GM23338 (cell line): ENCODE data around the gene PHACTR1. TPM values are rescaled to one million over a fixed set of nuclear protein-coding genes. Genes with fewer than 3 reads are reported as not detected.

Source experiments
- ATAC-seq: fragments of 200-7000 bp; cut with Tn5 transposase; 3 replicates; pipeline ENCODE4 v1.9.1; 2020
- DNase-seq: peaks from one replicate; pipeline ENCODE4 v3.0.0-alpha.2; 2015; ENCODE audit warnings: low spot score
- H2AFZ ChIP-seq: fragments of 200-600 bp; sonication (generic); 2 replicates; pipeline ENCODE4 v1.8.0; 2016; ENCODE audit warnings: antibody characterized with exemption, mild to moderate bottlenecking, moderate library complexity
- H3F3A ChIP-seq: fragments of 200-600 bp; sonication (generic); replicated peaks from 2 replicates; pipeline ENCODE4 v1.8.0; 2017; ENCODE audit warnings: antibody characterized with exemption, mixed run types, low read depth
- H3K27ac ChIP-seq: fragments of 200-600 bp; sonication (generic); 2 replicates; pipeline ENCODE4 v1.6.1; 2016; ENCODE audit warnings: low read depth
- H3K27me3 ChIP-seq: fragments of 200-600 bp; sonication (generic); 2 replicates; pipeline ENCODE4 v1.8.0; 2016; ENCODE audit warnings: mild to moderate bottlenecking, mixed run types, moderate library complexity; ENCODE audit not compliant: insufficient read depth
- H3K36me3 ChIP-seq: fragments of 200-600 bp; sonication (generic); 2 replicates; pipeline ENCODE4 v1.8.0; 2016; ENCODE audit warnings: mild to moderate bottlenecking; ENCODE audit not compliant: insufficient read depth
- H3K4me1 ChIP-seq: fragments of 200-600 bp; sonication (generic); 2 replicates; pipeline ENCODE4 v1.8.0; 2016; ENCODE audit warnings: mild to moderate bottlenecking, moderate library complexity; ENCODE audit not compliant: insufficient read depth
- H3K4me2 ChIP-seq: fragments of 200-600 bp; sonication (generic); 2 replicates; pipeline ENCODE4 v1.7.1; 2017; ENCODE audit warnings: mixed run types
- H3K4me3 ChIP-seq: fragments of 200-600 bp; sonication (generic); 2 replicates; pipeline ENCODE4 v1.6.1; 2016; ENCODE audit warnings: mixed run types
- H3K79me2 ChIP-seq: fragments of 200-600 bp; sonication (generic); replicated peaks from 2 replicates; pipeline ENCODE4 v1.8.0; 2017; ENCODE audit warnings: mild to moderate bottlenecking; ENCODE audit not compliant: insufficient read depth
- H3K9me2 ChIP-seq: fragments of 200-600 bp; sonication (generic); 2 replicates; pipeline ENCODE4 v1.8.0; 2017; ENCODE audit not compliant: insufficient read depth
- H4K20me1 ChIP-seq: fragments of 200-600 bp; sonication (generic); replicated peaks from 2 replicates; pipeline ENCODE4 v1.8.0; 2017; ENCODE audit warnings: mild to moderate bottlenecking; ENCODE audit not compliant: insufficient read depth
- H3K27ac Mint-ChIP-seq: 2 replicates; pipeline ENCODE4 v1.8.0; 2020; ENCODE audit warnings: inconsistent platforms, mild to moderate bottlenecking, moderate library complexity, mixed read lengths
- H3K27me3 Mint-ChIP-seq: 3 replicates; pipeline ENCODE4 v1.8.0; 2022; ENCODE audit warnings: low read depth, mild to moderate bottlenecking, moderate library complexity, mixed read lengths, inconsistent platforms; ENCODE audit not compliant: insufficient read depth, poor library complexity
- H3K36me3 Mint-ChIP-seq: 3 replicates; pipeline ENCODE4 v1.8.0; 2021; ENCODE audit warnings: low read depth, mild to moderate bottlenecking, inconsistent platforms, moderate library complexity, mixed read lengths
- H3K4me1 Mint-ChIP-seq: 3 replicates; pipeline ENCODE4 v1.8.0; 2020; ENCODE audit warnings: mild to moderate bottlenecking, inconsistent platforms, mixed read lengths
- H3K4me3 Mint-ChIP-seq: 3 replicates; pipeline ENCODE4 v1.8.0; 2021; ENCODE audit warnings: moderate library complexity, mild to moderate bottlenecking, inconsistent platforms, mixed read lengths
- H3K9me3 Mint-ChIP-seq: 3 replicates; pipeline ENCODE4 v1.8.0; 2020; ENCODE audit warnings: moderate library complexity, mild to moderate bottlenecking, inconsistent platforms, mixed read lengths
- CREB1 ChIP-seq: fragments of 250-450 bp; sonication (Bioruptor Pico); IDR thresholded peaks from 2 replicates; pipeline ENCODE4 v1.5.0; 2020; ENCODE audit warnings: low read depth, mild to moderate bottlenecking, moderate library complexity
- EZH2 ChIP-seq: fragments of 200-600 bp; sonication (generic); IDR thresholded peaks from one replicate; pipeline ENCODE4 v1.8.0; 2017; ENCODE audit warnings: antibody characterized with exemption, mild to moderate bottlenecking, low read depth; ENCODE audit not compliant: unreplicated experiment
- JUNB ChIP-seq: IDR thresholded peaks from one replicate; pipeline ENCODE4 v1.6.1; 2016; ENCODE audit warnings: antibody characterized with exemption; ENCODE audit not compliant: unreplicated experiment
- NANOG ChIP-seq: IDR thresholded peaks from 2 replicates; pipeline ENCODE4 v1.6.1; 2016; ENCODE audit warnings: antibody characterized with exemption, borderline replicate concordance
- POLR2AphosphoS5 ChIP-seq: IDR thresholded peaks from 2 replicates; pipeline ENCODE4 v1.6.1; 2016; ENCODE audit warnings: antibody characterized with exemption, low read depth
- STAT1 ChIP-seq: IDR thresholded peaks from one replicate; pipeline ENCODE4 v1.6.1; 2016; ENCODE audit warnings: antibody characterized with exemption; ENCODE audit not compliant: unreplicated experiment
- ZNF114 ChIP-seq: fragments of 250-450 bp; sonication (Bioruptor Pico); IDR thresholded peaks from 2 replicates; pipeline ENCODE4 v1.5.0; 2020; ENCODE audit warnings: mild to moderate bottlenecking, moderate library complexity
- ZNF331 ChIP-seq: fragments of 250-450 bp; sonication (Bioruptor Pico); IDR thresholded peaks from 2 replicates; pipeline ENCODE4 v1.5.0; 2020; ENCODE audit warnings: low read depth, mild to moderate bottlenecking, moderate library complexity
- polyA plus RNA-seq: library from polyadenylated mRNA; unstranded; fragments of >200 nt; fragmentation: Nextera tagmentation; extraction: Ambion mirVana; gene quantifications from 2 replicates; pipeline ENCODE4 v1.2.1, GENCODE V29; 2016
- total RNA-seq: library from RNA; depleted of rRNA; stranded (reverse); fragments of >200 nt; shearing (Covaris generic); gene quantifications from 2 replicates; pipeline ENCODE4 v1.2.3, GENCODE V29; 2014
- TF ChIP-seq, protein P1 (sequence below): IDR thresholded peaks from one replicate; pipeline ENCODE4 v1.6.1; 2018; ENCODE audit warnings: antibody characterized with exemption; ENCODE audit not compliant: unreplicated experiment
- TF ChIP-seq, protein P2 (sequence below), 2 experiments: fragments of 200-600 bp in 1 of 2; sonication (generic) in 1 of 2; conservative IDR thresholded peaks; 2 replicates each; pipeline versions ENCODE4 v1.5.1 to v1.6.1; 2016 to 2017; ENCODE audit warnings: antibody characterized with exemption in 2 of 2, low read depth in 2 of 2, mild to moderate bottlenecking in 2 of 2, moderate library complexity in 1 of 2

PHACTR1 gene
- total and polyA plus RNA-seq, 2 experiments from 2014 or later = 5.9 to 19.3 TPM

DNA sequence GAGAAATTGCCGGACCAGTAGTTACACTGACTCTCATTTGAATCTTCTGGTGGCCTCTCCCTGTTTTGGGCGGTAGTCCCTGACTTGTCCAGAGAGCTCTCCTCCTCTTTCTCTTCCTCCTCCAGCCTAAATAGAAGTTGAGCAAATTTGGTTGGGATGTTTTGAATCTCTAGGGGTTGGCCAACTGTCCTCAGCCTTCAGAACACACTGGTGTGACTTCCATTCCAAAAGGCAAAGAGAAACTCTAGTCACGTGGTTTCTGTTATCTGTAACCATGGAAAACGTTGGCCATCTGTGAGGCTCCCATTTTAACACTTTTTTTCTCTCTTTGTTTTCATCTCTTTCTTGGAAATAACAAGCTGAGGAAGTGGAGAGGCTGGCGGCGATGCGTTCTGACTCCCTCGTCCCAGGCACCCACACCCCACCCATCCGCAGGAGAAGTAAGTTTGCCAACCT, 336.5 kb downstream of the PHACTR1 start (continued):
- TF ChIP-seq, protein P1, sequence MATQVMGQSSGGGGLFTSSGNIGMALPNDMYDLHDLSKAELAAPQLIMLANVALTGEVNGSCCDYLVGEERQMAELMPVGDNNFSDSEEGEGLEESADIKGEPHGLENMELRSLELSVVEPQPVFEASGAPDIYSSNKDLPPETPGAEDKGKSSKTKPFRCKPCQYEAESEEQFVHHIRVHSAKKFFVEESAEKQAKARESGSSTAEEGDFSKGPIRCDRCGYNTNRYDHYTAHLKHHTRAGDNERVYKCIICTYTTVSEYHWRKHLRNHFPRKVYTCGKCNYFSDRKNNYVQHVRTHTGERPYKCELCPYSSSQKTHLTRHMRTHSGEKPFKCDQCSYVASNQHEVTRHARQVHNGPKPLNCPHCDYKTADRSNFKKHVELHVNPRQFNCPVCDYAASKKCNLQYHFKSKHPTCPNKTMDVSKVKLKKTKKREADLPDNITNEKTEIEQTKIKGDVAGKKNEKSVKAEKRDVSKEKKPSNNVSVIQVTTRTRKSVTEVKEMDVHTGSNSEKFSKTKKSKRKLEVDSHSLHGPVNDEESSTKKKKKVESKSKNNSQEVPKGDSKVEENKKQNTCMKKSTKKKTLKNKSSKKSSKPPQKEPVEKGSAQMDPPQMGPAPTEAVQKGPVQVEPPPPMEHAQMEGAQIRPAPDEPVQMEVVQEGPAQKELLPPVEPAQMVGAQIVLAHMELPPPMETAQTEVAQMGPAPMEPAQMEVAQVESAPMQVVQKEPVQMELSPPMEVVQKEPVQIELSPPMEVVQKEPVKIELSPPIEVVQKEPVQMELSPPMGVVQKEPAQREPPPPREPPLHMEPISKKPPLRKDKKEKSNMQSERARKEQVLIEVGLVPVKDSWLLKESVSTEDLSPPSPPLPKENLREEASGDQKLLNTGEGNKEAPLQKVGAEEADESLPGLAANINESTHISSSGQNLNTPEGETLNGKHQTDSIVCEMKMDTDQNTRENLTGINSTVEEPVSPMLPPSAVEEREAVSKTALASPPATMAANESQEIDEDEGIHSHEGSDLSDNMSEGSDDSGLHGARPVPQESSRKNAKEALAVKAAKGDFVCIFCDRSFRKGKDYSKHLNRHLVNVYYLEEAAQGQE = no peak
- TF ChIP-seq ZNF331 (CRISPR knock-in tag) = no peak

DNA sequence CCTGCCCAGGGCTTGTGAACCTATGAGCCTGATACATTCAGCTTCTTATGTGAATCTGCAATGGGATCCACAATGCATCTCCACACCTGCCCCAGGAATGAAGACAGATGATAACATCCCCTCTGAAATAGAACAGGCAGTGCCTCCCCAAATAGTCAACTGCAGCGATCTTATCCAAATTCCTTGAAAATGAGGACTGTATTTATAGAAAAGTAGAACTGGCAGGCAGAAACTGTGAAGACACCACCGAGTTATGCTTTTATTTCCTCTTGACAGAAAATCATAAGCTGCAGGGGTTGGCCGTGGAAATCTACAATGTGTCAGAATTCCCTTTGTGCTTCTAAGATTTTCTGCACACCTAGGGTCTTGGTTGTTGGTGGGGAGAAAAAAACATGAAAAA, 341.5 kb downstream of the PHACTR1 start:
- Histone ChIP-seq H3K4me3 (no peak overlapping the region), H2AFZ (no peak overlapping the region), H3K4me2 (no peak overlapping the region), H3K27ac (no peak overlapping the region), H4K20me1 (no peaks in the 10 kb centered on the region), H3K79me2 (no peaks in the 10 kb centered on the region), H3K27me3 (no peaks in the 10 kb centered on the region), H3F3A (no peaks in the 10 kb centered on the region), H3K9me2 (no peaks in the 10 kb centered on the region; the same call in 1 of the 2 replicates), H3K36me3 (no peaks in the 10 kb centered on the region), H3K4me1 (no peaks in the 10 kb centered on the region)
- DNase-seq (no peak), ATAC-seq (no peak)
- no peaks in the 10 kb centered on the region for H3K9me3 Mint-ChIP-seq
- TF ChIP-seq NANOG (no peak), ZNF114 (CRISPR knock-in tag) (no peak)
- H3K27ac Mint-ChIP-seq = no peak overlapping the region
- no peaks in the 10 kb centered on the region for H3K27me3 Mint-ChIP-seq
- no peak overlapping the region for H3K4me3 Mint-ChIP-seq
- no peaks in the 10 kb centered on the region for H3K36me3 Mint-ChIP-seq
- H3K4me1 Mint-ChIP-seq = no peaks in the 10 kb centered on the region

DNA sequence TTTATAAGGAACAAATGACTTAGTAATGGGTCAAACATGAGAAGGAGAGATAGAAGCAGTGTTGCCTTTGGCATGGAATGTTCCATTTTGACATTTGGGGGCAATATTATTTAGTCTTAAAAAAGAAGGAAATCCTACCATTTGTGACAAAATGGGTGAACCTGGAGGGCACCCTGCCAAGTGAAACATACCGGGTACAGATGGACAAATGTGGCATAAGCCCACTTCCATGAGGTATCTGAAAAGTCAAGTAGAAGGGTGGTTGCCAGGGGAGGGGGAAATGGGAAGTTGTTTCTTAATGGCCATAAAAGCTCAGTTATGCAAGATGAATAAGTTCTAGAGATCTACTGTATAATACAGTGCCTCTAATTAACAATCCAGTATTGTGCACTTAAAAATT, 342.5 kb downstream of the PHACTR1 start:
- no peaks in the 10 kb centered on the region for H3K79me2 ChIP-seq
- no peak overlapping the region for H3K27ac Mint-ChIP-seq
- no peaks in the 10 kb centered on the region for H3K4me1 Mint-ChIP-seq
- H3K36me3 Mint-ChIP-seq = no peaks in the 10 kb centered on the region
- no peaks in the 10 kb centered on the region for H3K36me3 ChIP-seq
- H3K4me1 ChIP-seq = no peaks in the 10 kb centered on the region
- H3F3A ChIP-seq = no peaks in the 10 kb centered on the region
- no peak overlapping the region for H3K27ac ChIP-seq
- no peaks in the 10 kb centered on the region for H3K9me3 Mint-ChIP-seq
- no peaks in the 10 kb centered on the region; the same call in 1 of the 2 replicates for H3K9me2 ChIP-seq
- H3K27me3 ChIP-seq = no peaks in the 10 kb centered on the region
- no peak overlapping the region for H3K4me2 ChIP-seq
- no peaks in the 10 kb centered on the region for H4K20me1 ChIP-seq
- no peak overlapping the region for H3K4me3 Mint-ChIP-seq
- H3K4me3 ChIP-seq = no peak overlapping the region
- no peak for ATAC-seq
- no peaks in the 10 kb centered on the region for H3K27me3 Mint-ChIP-seq
- no peak overlapping the region for H2AFZ ChIP-seq
- no peak for DNase-seq
- TF ChIP-seq STAT1 = no peak
- TF ChIP-seq POLR2AphosphoS5 = no peak
- TF ChIP-seq, protein P2, sequence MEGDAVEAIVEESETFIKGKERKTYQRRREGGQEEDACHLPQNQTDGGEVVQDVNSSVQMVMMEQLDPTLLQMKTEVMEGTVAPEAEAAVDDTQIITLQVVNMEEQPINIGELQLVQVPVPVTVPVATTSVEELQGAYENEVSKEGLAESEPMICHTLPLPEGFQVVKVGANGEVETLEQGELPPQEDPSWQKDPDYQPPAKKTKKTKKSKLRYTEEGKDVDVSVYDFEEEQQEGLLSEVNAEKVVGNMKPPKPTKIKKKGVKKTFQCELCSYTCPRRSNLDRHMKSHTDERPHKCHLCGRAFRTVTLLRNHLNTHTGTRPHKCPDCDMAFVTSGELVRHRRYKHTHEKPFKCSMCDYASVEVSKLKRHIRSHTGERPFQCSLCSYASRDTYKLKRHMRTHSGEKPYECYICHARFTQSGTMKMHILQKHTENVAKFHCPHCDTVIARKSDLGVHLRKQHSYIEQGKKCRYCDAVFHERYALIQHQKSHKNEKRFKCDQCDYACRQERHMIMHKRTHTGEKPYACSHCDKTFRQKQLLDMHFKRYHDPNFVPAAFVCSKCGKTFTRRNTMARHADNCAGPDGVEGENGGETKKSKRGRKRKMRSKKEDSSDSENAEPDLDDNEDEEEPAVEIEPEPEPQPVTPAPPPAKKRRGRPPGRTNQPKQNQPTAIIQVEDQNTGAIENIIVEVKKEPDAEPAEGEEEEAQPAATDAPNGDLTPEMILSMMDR (conservative IDR thresholded peaks at IDR 0.05; ENCODE audit: low read depth in 2 of 2) = no peak
- TF ChIP-seq EZH2 = no peak
- no peak for TF ChIP-seq ZNF114 (CRISPR knock-in tag)
- TF ChIP-seq JUNB = no peak
- no peak for TF ChIP-seq CREB1
- TF ChIP-seq, protein P1 = no peak
